Measurements from ENCODE around the gene ZNF423. TPM values are rescaled to one million over a fixed set of nuclear protein-coding genes. Genes with fewer than 3 reads are reported as not detected.

The ZNF423 gene
- total RNA-seq, 2 donors from 2014 or later, result 4.7 to 7.3 TPM

DNA sequence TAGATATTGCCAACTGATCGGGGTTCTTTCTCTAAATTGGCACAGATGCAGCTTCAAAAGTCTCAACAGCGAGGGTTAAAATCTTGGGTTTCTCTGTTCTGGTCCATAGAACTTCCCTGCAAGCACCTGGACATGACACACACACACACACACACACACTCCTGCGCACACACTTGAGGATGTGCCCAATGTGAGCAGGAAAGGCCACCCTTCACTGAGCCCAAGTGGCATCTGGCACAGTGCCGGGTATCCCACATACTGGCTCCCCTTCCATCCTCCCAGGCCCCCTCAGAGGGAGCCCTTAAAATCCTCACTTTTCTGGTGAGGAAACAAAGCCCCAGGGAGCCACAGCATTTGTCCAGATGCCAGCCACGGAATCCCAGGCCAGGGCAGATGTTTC, 55.5 kb downstream of the ZNF423 start:
- Histone ChIP-seq H3K9ac (ENCODE audit: low read depth in 2 of 2, low read length in 2 of 2) (no peak overlapping the region), H3K36me3 (no peaks in the 10 kb centered on the region), H3K9me3 (no peaks in the 10 kb centered on the region), H3K27me3 (no peaks in the 10 kb centered on the region), H3K4me1 (no peaks in the 10 kb centered on the region), H3K27ac (no peak overlapping the region), H3K4me3 (no peak overlapping the region)
- TF ChIP-seq, protein P1, sequence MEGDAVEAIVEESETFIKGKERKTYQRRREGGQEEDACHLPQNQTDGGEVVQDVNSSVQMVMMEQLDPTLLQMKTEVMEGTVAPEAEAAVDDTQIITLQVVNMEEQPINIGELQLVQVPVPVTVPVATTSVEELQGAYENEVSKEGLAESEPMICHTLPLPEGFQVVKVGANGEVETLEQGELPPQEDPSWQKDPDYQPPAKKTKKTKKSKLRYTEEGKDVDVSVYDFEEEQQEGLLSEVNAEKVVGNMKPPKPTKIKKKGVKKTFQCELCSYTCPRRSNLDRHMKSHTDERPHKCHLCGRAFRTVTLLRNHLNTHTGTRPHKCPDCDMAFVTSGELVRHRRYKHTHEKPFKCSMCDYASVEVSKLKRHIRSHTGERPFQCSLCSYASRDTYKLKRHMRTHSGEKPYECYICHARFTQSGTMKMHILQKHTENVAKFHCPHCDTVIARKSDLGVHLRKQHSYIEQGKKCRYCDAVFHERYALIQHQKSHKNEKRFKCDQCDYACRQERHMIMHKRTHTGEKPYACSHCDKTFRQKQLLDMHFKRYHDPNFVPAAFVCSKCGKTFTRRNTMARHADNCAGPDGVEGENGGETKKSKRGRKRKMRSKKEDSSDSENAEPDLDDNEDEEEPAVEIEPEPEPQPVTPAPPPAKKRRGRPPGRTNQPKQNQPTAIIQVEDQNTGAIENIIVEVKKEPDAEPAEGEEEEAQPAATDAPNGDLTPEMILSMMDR (IDR thresholded peaks at IDR 0.05), result no peak
- DNase-seq, result no peak
- intact Hi-C loops (cut with DNase I), result no loop called here

DNA sequence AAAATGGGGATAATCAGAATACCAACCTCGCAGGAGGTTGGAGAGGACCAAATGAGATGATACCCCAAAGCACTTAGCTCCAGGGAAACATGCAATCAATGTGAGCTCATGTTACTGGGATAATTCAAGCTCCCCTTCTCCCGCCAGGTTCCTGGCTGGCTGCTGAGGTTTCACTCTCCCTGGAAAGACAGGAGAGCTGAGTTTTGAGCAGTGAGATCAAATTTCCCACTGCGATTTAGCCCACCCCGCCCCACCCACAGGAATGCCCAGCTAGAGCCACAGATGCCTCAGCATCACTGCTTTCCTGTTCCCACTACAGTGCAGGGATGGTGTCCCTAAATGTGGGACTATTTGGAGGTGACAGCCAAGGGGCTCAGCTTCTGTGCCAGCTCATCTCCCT, 56.7 kb downstream of the ZNF423 start:
- Histone ChIP-seq H3K36me3 (no peaks in the 10 kb centered on the region), H3K9ac (ENCODE audit: low read depth in 2 of 2, low read length in 2 of 2) (no peak overlapping the region), H3K4me3 (no peak overlapping the region), H3K4me1 (no peaks in the 10 kb centered on the region), H3K9me3 (no peaks in the 10 kb centered on the region), H3K27me3 (no peaks in the 10 kb centered on the region), H3K27ac (no peak overlapping the region)
- no peak for DNase-seq
- TF ChIP-seq, protein P1 (IDR thresholded peaks at IDR 0.05), result no peak
- intact Hi-C loops (cut with DNase I), result no loop called here

DNA sequence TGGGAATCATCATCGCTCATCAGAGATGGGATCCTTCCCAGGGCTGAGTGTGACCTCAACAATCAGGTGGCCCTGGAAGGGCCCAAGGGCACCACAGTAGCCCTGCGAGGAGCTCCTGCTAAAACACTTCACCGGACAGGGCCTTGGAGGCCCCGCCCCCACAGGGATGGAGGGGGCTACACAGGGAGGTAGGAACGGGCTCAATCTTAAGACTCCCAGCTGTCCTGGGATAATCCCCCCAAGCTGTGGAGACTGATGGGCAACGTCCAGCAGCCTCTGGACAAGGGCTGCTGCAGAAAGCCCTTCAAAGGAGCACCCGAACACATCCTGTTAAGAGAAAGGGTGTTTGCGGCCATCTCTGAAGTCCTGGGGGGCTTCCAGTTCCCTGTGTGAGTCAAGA, 60.4 kb downstream of the ZNF423 start:
- TF ChIP-seq, protein P1 (IDR thresholded peaks at IDR 0.05), result no peak
- Histone ChIP-seq H3K27ac (no peak overlapping the region), H3K4me3 (no peak overlapping the region), H3K9me3 (no peaks in the 10 kb centered on the region), H3K36me3 (no peaks in the 10 kb centered on the region), H3K9ac (ENCODE audit: low read depth in 2 of 2, low read length in 2 of 2) (no peak overlapping the region), H3K27me3 (no peaks in the 10 kb centered on the region), H3K4me1 (no peaks in the 10 kb centered on the region)
- intact Hi-C loops (cut with DNase I), result no loop called here
- no peak for DNase-seq

DNA sequence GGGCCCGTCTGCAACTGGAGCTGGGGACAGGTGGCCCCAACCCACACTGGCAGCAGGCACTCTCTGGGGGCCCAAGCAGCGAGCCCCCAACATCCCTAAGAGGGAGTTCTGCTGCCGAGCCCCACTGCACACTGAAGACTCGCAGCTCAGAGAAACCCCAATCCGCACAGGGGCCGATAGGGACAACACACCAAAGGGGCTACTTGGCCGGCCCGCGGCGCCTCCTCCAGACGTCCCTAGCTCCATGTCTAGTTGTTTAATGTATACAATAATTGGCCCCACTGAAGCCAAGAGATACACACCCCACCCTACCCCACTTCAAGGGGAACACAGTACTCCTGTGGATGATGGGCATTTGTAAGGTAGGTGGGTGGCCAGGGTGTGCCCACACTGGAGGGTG, 62.7 kb downstream of the ZNF423 start:
- no peak for DNase-seq
- no peaks in the 10 kb centered on the region for H3K27me3 ChIP-seq
- H3K4me1 ChIP-seq, result no peaks in the 10 kb centered on the region
- no peak overlapping the region for H3K4me3 ChIP-seq
- TF ChIP-seq, protein P1 (IDR thresholded peaks at IDR 0.05), result no peak
- intact Hi-C loops (cut with DNase I), result no loop called here
- H3K9ac ChIP-seq (ENCODE audit: low read depth in 2 of 2, low read length in 2 of 2), result no peak overlapping the region
- no peaks in the 10 kb centered on the region for H3K36me3 ChIP-seq
- no peak overlapping the region for H3K27ac ChIP-seq
- no peaks in the 10 kb centered on the region for H3K9me3 ChIP-seq

DNA sequence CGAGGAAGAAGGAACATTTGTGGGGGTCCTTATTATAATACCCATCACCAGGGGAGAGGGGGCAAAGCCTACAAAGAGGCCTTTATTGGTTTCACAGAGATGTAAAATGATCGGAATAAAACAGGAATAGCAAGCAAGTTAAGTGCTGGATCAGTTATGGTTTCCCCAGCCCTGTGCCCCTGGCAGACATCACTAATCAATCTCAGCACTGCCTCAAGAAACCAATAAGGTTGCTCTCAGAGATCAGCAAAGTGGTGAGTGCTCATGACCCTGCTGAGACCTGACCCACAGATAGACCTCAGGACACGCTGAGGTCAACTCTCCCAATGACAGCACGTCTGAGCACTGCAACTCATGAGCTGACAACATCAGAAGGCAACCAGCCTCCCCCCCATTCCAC, 66.3 kb downstream of the ZNF423 start:
- no peak overlapping the region for H3K27ac ChIP-seq
- no peaks in the 10 kb centered on the region for H3K36me3 ChIP-seq
- no peaks in the 10 kb centered on the region for H3K4me1 ChIP-seq
- DNase-seq, result no peak
- H3K9ac ChIP-seq (ENCODE audit: low read depth in 2 of 2, low read length in 2 of 2), result no peak overlapping the region
- intact Hi-C loops (cut with DNase I), result no loop called here
- no peaks in the 10 kb centered on the region for H3K9me3 ChIP-seq
- H3K27me3 ChIP-seq, result no peaks in the 10 kb centered on the region
- no peak overlapping the region for H3K4me3 ChIP-seq
- TF ChIP-seq, protein P1 (IDR thresholded peaks at IDR 0.05), result no peak

DNA sequence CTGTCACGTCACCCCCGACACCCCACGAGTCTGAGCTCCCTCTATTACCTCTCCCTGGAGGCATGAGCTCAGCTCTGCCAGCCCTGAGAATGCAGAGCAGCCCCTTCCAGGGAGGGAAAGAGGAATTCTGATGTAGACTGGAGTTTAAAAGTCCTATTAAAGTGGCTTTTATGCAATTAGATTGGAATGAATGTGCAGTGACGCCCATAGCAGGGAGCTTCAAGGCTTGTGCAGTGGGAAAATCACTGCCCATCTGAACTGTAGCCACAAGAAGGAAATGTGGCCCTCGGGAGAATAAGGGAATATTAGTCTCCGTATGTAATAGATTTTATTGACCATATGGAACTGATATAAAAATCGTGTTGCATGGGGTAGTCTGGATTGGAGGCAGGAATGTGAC, 66.9 kb downstream of the ZNF423 start:
- no peak overlapping the region for H3K9ac ChIP-seq (ENCODE audit: low read depth in 2 of 2, low read length in 2 of 2)
- intact Hi-C loops (cut with DNase I), result no loop called here
- TF ChIP-seq, protein P1 (IDR thresholded peaks at IDR 0.05), result no peak
- no peak overlapping the region for H3K4me3 ChIP-seq
- no peaks in the 10 kb centered on the region for H3K36me3 ChIP-seq
- no peaks in the 10 kb centered on the region for H3K4me1 ChIP-seq
- H3K27me3 ChIP-seq, result no peaks in the 10 kb centered on the region
- no peak overlapping the region for H3K27ac ChIP-seq
- DNase-seq, result no peak
- H3K9me3 ChIP-seq, result no peaks in the 10 kb centered on the region
